ENCODE measurements around the gene SRC.

Gene SRC

GRCh38 chr20:37315021-37315451, 30.9 kb upstream of the SRC start:
- no peak overlapping the region for H3K4me3 ChIP-seq (replicated peaks; ENCODE audit: low read depth, low read length)
- no peak for TF ChIP-seq CTCF (IDR thresholded peaks at IDR 0.05; ENCODE audit: low read length, missing control alignments)
- peak; percentile 76 for DNase-seq (ENCODE audit: low read depth)

- no peak overlapping the region for H3K4me3 ChIP-seq (replicated peaks; ENCODE audit: low read depth, low read length)
- no peak for DNase-seq (ENCODE audit: low read depth)
- TF ChIP-seq CTCF (IDR thresholded peaks at IDR 0.05; ENCODE audit: low read length, missing control alignments), result no peak
These were observed 30.4 kb upstream of the SRC start for GRCh38 chr20:37315452-37316110.

- DNase-seq (ENCODE audit: low read depth), result no peak
- TF ChIP-seq CTCF (IDR thresholded peaks at IDR 0.05; ENCODE audit: low read length, missing control alignments), result no peak
- no peak overlapping the region for H3K4me3 ChIP-seq (replicated peaks; ENCODE audit: low read depth, low read length)
These were observed 29.7 kb upstream of the SRC start for GRCh38 chr20:37316116-37316774.

- no peak for DNase-seq (ENCODE audit: low read depth)
- H3K4me3 ChIP-seq (replicated peaks; ENCODE audit: low read depth, low read length), result no peak overlapping the region
- TF ChIP-seq CTCF (IDR thresholded peaks at IDR 0.05; ENCODE audit: low read length, missing control alignments), result no peak
These were observed 29.2 kb upstream of the SRC start for GRCh38 chr20:37316775-37317170.

GRCh38 chr20:37317316-37317715, 28.6 kb upstream of the SRC start:
- TF ChIP-seq CTCF (IDR thresholded peaks at IDR 0.05; ENCODE audit: low read length, missing control alignments), result no peak
- no peak overlapping the region for H3K4me3 ChIP-seq (replicated peaks; ENCODE audit: low read depth, low read length)
- no peak for DNase-seq (ENCODE audit: low read depth)

GRCh38 chr20:37317994-37318640, 27.8 kb upstream of the SRC start:
- no peak for DNase-seq (ENCODE audit: low read depth)
- TF ChIP-seq CTCF (IDR thresholded peaks at IDR 0.05; ENCODE audit: low read length, missing control alignments), result no peak
- H3K4me3 ChIP-seq (replicated peaks; ENCODE audit: low read depth, low read length), result no peak overlapping the region

Data from fibroblast of pulmonary artery (primary cell).